ENCODE measurements around the gene NUDT22. TPM values are rescaled to one million over a fixed set of nuclear protein-coding genes. Genes with fewer than 3 reads are reported as not detected.
A peak's percentile ranks its signal among the peaks of the same experiment; 100 is the strongest.

Gene NUDT22
- total RNA-seq, 1 experiment from 2014 or later, result 31.9 TPM

DNA sequence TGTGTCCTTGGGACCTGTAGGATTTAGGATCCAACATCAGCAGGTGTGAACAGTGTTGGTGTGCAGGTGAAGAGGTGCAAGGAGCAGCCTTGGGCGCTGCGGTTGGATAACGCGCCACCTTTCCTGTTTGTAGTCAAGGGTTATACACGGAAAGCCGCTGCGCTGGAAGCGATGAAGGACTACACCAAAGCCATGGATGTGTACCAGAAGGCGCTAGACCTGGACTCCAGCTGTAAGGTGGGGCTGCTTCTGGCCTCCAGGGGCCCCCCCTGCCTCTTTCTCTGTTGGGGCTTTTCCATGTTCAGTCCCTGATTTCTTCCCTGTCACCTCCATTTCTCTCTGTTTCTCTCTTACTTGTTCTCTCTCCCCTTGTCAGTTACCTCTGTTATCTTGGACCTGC, 23.1 kb upstream of the NUDT22 start:
- H3K36me3 ChIP-seq (ENCODE audit: control insufficient read depth, insufficient read depth, low read length), result peaks cover 7% of the 10 kb centered on the region
- H3K27me3 ChIP-seq (replicated peaks; ENCODE audit: control insufficient read depth, insufficient read depth, low read length), result no peaks in the 10 kb centered on the region
- Mint-ChIP-seq H3K4me3 (ENCODE audit: unreplicated experiment) (no peak overlapping the region), H3K36me3 (ENCODE audit: insufficient read depth, unreplicated experiment) (peaks cover 85% of the 10 kb centered on the region), H3K4me1 (ENCODE audit: low read depth, unreplicated experiment) (no peaks in the 10 kb centered on the region), H3K27ac (ENCODE audit: unreplicated experiment) (no peak overlapping the region), H3K27me3 (ENCODE audit: insufficient read depth, unreplicated experiment) (no peaks in the 10 kb centered on the region), H3K9me3 (ENCODE audit: unreplicated experiment) (no peaks in the 10 kb centered on the region)
- ChIA-PET CTCF (no interaction called here), POLR2A (no interaction called here)
- intact Hi-C loops (cut with micrococcal nuclease; ENCODE audit: unreplicated experiment), result no loop called here
- H3K4me1 ChIP-seq, result no peaks in the 10 kb centered on the region
- no TSS peak for BruUV-seq (replicated peaks)
- TF ChIP-seq, protein P1, sequence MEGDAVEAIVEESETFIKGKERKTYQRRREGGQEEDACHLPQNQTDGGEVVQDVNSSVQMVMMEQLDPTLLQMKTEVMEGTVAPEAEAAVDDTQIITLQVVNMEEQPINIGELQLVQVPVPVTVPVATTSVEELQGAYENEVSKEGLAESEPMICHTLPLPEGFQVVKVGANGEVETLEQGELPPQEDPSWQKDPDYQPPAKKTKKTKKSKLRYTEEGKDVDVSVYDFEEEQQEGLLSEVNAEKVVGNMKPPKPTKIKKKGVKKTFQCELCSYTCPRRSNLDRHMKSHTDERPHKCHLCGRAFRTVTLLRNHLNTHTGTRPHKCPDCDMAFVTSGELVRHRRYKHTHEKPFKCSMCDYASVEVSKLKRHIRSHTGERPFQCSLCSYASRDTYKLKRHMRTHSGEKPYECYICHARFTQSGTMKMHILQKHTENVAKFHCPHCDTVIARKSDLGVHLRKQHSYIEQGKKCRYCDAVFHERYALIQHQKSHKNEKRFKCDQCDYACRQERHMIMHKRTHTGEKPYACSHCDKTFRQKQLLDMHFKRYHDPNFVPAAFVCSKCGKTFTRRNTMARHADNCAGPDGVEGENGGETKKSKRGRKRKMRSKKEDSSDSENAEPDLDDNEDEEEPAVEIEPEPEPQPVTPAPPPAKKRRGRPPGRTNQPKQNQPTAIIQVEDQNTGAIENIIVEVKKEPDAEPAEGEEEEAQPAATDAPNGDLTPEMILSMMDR (IDR thresholded peaks at IDR 0.05; ENCODE audit: insufficient read depth in 1 of 2, low read depth in 1 of 2, low read length in 1 of 2, severe bottlenecking in 1 of 2, unreplicated experiment in 1 of 2), result no peak
- no peaks in the 10 kb centered on the region for H3K9me3 ChIP-seq
- H3K4me3 ChIP-seq (ENCODE audit: low read depth, low read length), result no peak overlapping the region
- DNase-seq, result no peak

DNA sequence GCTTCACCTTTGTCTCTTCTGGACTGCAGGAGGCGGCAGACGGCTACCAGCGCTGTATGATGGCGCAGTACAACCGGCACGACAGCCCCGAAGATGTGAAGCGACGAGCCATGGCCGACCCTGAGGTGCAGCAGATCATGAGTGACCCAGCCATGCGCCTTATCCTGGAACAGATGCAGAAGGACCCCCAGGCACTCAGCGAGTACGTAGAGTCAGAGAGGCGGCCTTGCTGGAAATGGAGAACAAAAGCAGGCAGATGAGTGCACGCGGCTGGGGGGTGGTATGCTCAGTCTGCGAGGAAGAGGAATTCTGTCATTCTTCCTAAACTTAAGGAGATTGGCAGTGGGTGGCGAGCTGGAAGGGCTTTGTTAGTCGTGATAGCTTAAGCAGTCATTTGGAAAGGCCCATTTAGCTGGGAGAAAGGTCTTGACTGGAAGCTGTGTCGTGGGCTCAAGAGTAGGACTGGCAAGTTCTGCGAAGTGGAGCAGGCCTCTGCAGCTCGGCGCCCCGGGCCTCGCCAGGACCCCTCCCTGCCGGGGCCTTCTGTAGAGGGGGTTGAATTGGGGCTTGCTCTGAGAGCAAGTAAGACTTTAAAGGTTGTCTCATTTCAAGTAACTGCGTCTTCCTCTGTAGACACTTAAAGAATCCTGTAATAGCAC, 22.5 kb upstream of the NUDT22 start:
- Histone ChIP-seq H3K27me3 (replicated peaks; ENCODE audit: control insufficient read depth, insufficient read depth, low read length) (no peaks in the 10 kb centered on the region), H3K4me3 (ENCODE audit: low read depth, low read length) (no peak overlapping the region), H3K36me3 (ENCODE audit: control insufficient read depth, insufficient read depth, low read length) (peaks cover 5% of the 10 kb centered on the region), H3K4me1 (no peaks in the 10 kb centered on the region), H3K9me3 (no peaks in the 10 kb centered on the region)
- CTCF ChIA-PET, result no interaction called here
- intact Hi-C loops (cut with micrococcal nuclease; ENCODE audit: unreplicated experiment), result loop anchor here (1.0 kb wide), 1 partner anchor 31 kb away; the partner anchor contains the start of gene VEGFB
- peaks cover 83% of the 10 kb centered on the region for H3K36me3 Mint-ChIP-seq (ENCODE audit: insufficient read depth, unreplicated experiment)
- TF ChIP-seq, protein P1 (IDR thresholded peaks at IDR 0.05; ENCODE audit: insufficient read depth in 1 of 2, low read depth in 1 of 2, low read length in 1 of 2, severe bottlenecking in 1 of 2, unreplicated experiment in 1 of 2), result no peak
- no peaks in the 10 kb centered on the region for H3K4me1 Mint-ChIP-seq (ENCODE audit: low read depth, unreplicated experiment)
- no peak for DNase-seq
- no TSS peak for BruUV-seq (replicated peaks)
- no peaks in the 10 kb centered on the region for H3K9me3 Mint-ChIP-seq (ENCODE audit: unreplicated experiment)
- no peak overlapping the region for H3K27ac Mint-ChIP-seq (ENCODE audit: unreplicated experiment)
- no peaks in the 10 kb centered on the region for H3K27me3 Mint-ChIP-seq (ENCODE audit: insufficient read depth, unreplicated experiment)
- H3K4me3 Mint-ChIP-seq (ENCODE audit: unreplicated experiment), result no peak overlapping the region
- POLR2A ChIA-PET, result interaction anchor here (1.9 kb wide), 1 partner anchor 18 kb away, joined by 7 read pairs; the partner anchor contains the start of gene STIP1

DNA sequence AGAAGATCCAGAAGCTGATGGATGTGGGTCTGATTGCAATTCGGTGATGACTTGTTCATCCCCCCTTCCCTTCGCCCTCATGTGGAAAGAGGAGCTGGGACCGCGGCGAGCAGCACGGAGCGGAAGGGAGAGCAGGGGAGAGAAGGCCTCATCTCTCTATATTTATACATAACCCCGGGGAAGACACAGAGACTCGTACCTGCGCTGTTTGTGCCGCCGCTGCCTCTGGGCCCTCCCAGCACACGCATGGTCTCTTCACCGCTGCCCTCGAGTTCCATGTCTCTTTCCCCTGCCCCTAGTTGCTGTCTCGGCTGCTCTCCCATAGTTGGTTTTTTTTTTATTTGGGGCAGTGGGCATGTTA, 22.0 kb upstream of the NUDT22 start:
- TF ChIP-seq, protein P1 (IDR thresholded peaks at IDR 0.05; ENCODE audit: insufficient read depth in 1 of 2, low read depth in 1 of 2, low read length in 1 of 2, severe bottlenecking in 1 of 2, unreplicated experiment in 1 of 2), result no peak
- H3K9me3 ChIP-seq, result no peaks in the 10 kb centered on the region
- BruUV-seq (replicated peaks), result TSS peak; percentile 90
- H3K4me1 ChIP-seq, result no peaks in the 10 kb centered on the region
- no peak overlapping the region for H3K4me3 ChIP-seq (ENCODE audit: low read depth, low read length)
- Mint-ChIP-seq H3K27me3 (ENCODE audit: insufficient read depth, unreplicated experiment) (no peaks in the 10 kb centered on the region), H3K9me3 (ENCODE audit: unreplicated experiment) (no peaks in the 10 kb centered on the region), H3K4me3 (ENCODE audit: unreplicated experiment) (no peak overlapping the region), H3K36me3 (ENCODE audit: insufficient read depth, unreplicated experiment) (peaks cover 83% of the 10 kb centered on the region), H3K27ac (ENCODE audit: unreplicated experiment) (peak overlapping the region; percentile 39), H3K4me1 (ENCODE audit: low read depth, unreplicated experiment) (no peaks in the 10 kb centered on the region)
- ChIA-PET CTCF (interaction anchor here (0.6 to 1.3 kb wide), 9 partner anchors 19 to 132 kb away, joined by 3 to 9 read pairs (median 6); partner anchors contain the start of genes NUDT22, STIP1 and TRPT1), POLR2A (interaction anchor here (0.6 to 1.9 kb wide), 4 partner anchors 18 to 114 kb away, joined by 3 to 7 read pairs (median 6); partner anchors contain the start of genes ESRRA, PRDX5 and STIP1)
- no peaks in the 10 kb centered on the region for H3K27me3 ChIP-seq (replicated peaks; ENCODE audit: control insufficient read depth, insufficient read depth, low read length)
- H3K36me3 ChIP-seq (ENCODE audit: control insufficient read depth, insufficient read depth, low read length), result peaks cover 5% of the 10 kb centered on the region
- intact Hi-C loops (cut with micrococcal nuclease; ENCODE audit: unreplicated experiment), result loop anchor here (1.0 kb wide), 1 partner anchor 30 kb away; the partner anchor contains the start of gene VEGFB
- no peak for DNase-seq

Data from Caco-2 (cell line).